Mesodermal cell (in vitro differentiated cells): ENCODE results near the gene DCUN1D2.

Source experiments
- H3K27ac ChIP-seq: 2 replicates; pipeline ENCODE4 v1.7.0; 2013; ENCODE audit warnings: mild to moderate bottlenecking, low read depth, low read length, moderate library complexity; ENCODE audit not compliant: severe bottlenecking
- H3K36me3 ChIP-seq: 2 replicates; pipeline ENCODE4 v1.7.1; 2013; ENCODE audit warnings: mild to moderate bottlenecking, low read length, moderate library complexity; ENCODE audit not compliant: control insufficient read depth, insufficient read depth
- H3K4me1 ChIP-seq: one replicate; pipeline ENCODE4 v1.7.1; 2013; ENCODE audit warnings: mild to moderate bottlenecking, low read length; ENCODE audit not compliant: insufficient read depth, control insufficient read depth, poor library complexity, severe bottlenecking
- H3K4me3 ChIP-seq: 2 replicates; pipeline ENCODE4 v1.7.0; 2013; ENCODE audit warnings: low read length, control low read depth, mild to moderate bottlenecking; ENCODE audit not compliant: insufficient read depth, poor library complexity, severe bottlenecking; ENCODE audit errors: extremely low read depth
- H3K9me3 ChIP-seq: 2 replicates; pipeline ENCODE4 v1.7.1; 2013; ENCODE audit warnings: mild to moderate bottlenecking, low read length, moderate library complexity; ENCODE audit not compliant: control insufficient read depth
- WGBS, 2 experiments: methylation state at CpG; one replicate each; pipeline ENCODE4 v1.1.5; 2013; ENCODE audit warnings: missing lambda C conversion rate in 2 of 2; ENCODE audit not compliant: insufficient coverage in 2 of 2; 5-methylcytosine and 5-hydroxymethylcytosine counted together

Gene DCUN1D2

GRCh38 chr13:113406321-113407102 lies 84.0 kb downstream of the DCUN1D2 start:
- Histone ChIP-seq H3K27ac (no peak overlapping the region), H3K4me3 (no peak overlapping the region), H3K9me3 (no peaks in the 10 kb centered on the region), H3K4me1 (peaks cover 10% of the 10 kb centered on the region), H3K36me3 (no peaks in the 10 kb centered on the region)
- 93% methylated on average over 24 to 28 of the region's 28 CpGs for WGBS, 2 experiments
